Glutamatergic neuron (in vitro differentiated cells): ENCODE measurements around the gene KEAP1. TPM values are rescaled to one million over a fixed set of nuclear protein-coding genes. Genes with fewer than 3 reads are reported as not detected.

Experiments used
- microRNA-seq: library from miRNA; unstranded; fragments of <30 nt; microRNA quantifications from one replicate; pipeline ENCODE4, GENCODE V29; 2020; ENCODE audit not compliant: unreplicated experiment
- total RNA-seq: library from RNA; stranded (reverse); fragmentation: NEBNext Ultra II Directional; extraction: Animal tissue kit (Norgen Biotek cat#: 25700); gene quantifications from one replicate; pipeline ENCODE4 v1.2.1, GENCODE V29; 2021; ENCODE audit not compliant: unreplicated experiment

Gene KEAP1
- total RNA-seq, 1 donor from 2014 or later, result 44.1 TPM

Small RNAs within 50 kb of the gene (microRNA-seq; reads per million reads assigned to microRNA genes)
- gene MIR1238, result 0.41 reads per million

Other genes with a start within 250 kb of the KEAP1 start
- gene ICAM1, start 232.2 kb downstream of the KEAP1 start, total RNA-seq, result not detected
- gene ICAM4, start 216.4 kb downstream of the KEAP1 start, total RNA-seq, result not detected
- gene ICAM5, start 213.4 kb downstream of the KEAP1 start, total RNA-seq, result 3.6 TPM
- gene ZGLP1, start 193.5 kb downstream of the KEAP1 start, total RNA-seq, result 9.4 TPM
- gene FDX2, start 187.3 kb downstream of the KEAP1 start, total RNA-seq, result 16.0 TPM
- 24.8 TPM for gene RAVER1, start 169.8 kb downstream of the KEAP1 start, total RNA-seq
- gene ICAM3, start 163.7 kb downstream of the KEAP1 start, total RNA-seq, result 2.0 TPM
- 90.4 TPM for gene TYK2, start 122.8 kb downstream of the KEAP1 start, total RNA-seq
- gene CDC37, start 99.8 kb downstream of the KEAP1 start, total RNA-seq, result 128 TPM
- gene PDE4A, start 82.8 kb downstream of the KEAP1 start, total RNA-seq, result 5.7 TPM
- gene S1PR5, start 14.1 kb upstream of the KEAP1 start, total RNA-seq, result not detected
- gene ATG4D, start 40.5 kb upstream of the KEAP1 start, total RNA-seq, result 56.1 TPM
- 24.1 TPM for gene KRI1, start 62.7 kb upstream of the KEAP1 start, total RNA-seq
- gene CDKN2D, start 65.6 kb upstream of the KEAP1 start, total RNA-seq, result 68.3 TPM
- gene AP1M2, start 84.0 kb upstream of the KEAP1 start, total RNA-seq, result 1.2 TPM
- 129 TPM for gene SLC44A2, start 122.2 kb upstream of the KEAP1 start, total RNA-seq
- 536 TPM for gene ILF3, start 151.0 kb upstream of the KEAP1 start, total RNA-seq
- 35.1 TPM for gene QTRT1, start 198.1 kb upstream of the KEAP1 start, total RNA-seq
- 227 TPM for gene DNM2, start 214.7 kb upstream of the KEAP1 start, total RNA-seq